Fibroblast of lung (primary cell): ENCODE data around the gene PRSS22. TPM values are rescaled to one million over a fixed set of nuclear protein-coding genes. Genes with fewer than 3 reads are reported as not detected.

Experiments
- DNase-seq, 2 donors: peaks; one replicate each; pipeline versions ENCODE4 v3.0.0 to v3.0.0-alpha.2; 2010; ENCODE audit warnings: low read depth in 2 of 2
- H2AFZ ChIP-seq: 2 replicates; pipeline ENCODE4 v1.5.1; 2012; ENCODE audit warnings: low read length, control low read depth, inconsistent platforms
- H3K27ac ChIP-seq: 2 replicates; pipeline ENCODE4 v1.5.1; 2011; ENCODE audit warnings: low read length, control low read depth; ENCODE audit not compliant: insufficient read depth
- H3K27me3 ChIP-seq: 2 replicates; pipeline ENCODE4 v1.5.1; 2011; ENCODE audit warnings: mild to moderate bottlenecking, low read length; ENCODE audit not compliant: control insufficient read depth, insufficient read depth
- H3K36me3 ChIP-seq: 2 replicates; pipeline ENCODE4 v1.5.1; 2011; ENCODE audit warnings: low read length; ENCODE audit not compliant: control insufficient read depth, insufficient read depth
- H3K4me1 ChIP-seq: 2 replicates; pipeline ENCODE4 v1.5.1; 2011; ENCODE audit warnings: low read length; ENCODE audit not compliant: control insufficient read depth, insufficient read depth; ENCODE audit errors: extremely low read depth
- H3K4me2 ChIP-seq: 2 replicates; pipeline ENCODE4 v1.5.1; 2011; ENCODE audit warnings: low read length, control low read depth; ENCODE audit not compliant: insufficient read depth; ENCODE audit errors: extremely low read depth
- H3K4me3 ChIP-seq, 4 experiments: fragments of 200-600 bp in 1 of 4; sonication (generic) in 1 of 4; replicated peaks in 1 of 4; 2 replicates each; pipeline ENCODE4 v1.5.1; 2011 to 2016; ENCODE audit warnings: low read length in 4 of 4, low read depth in 3 of 4, mild to moderate bottlenecking in 3 of 4, control low read depth in 2 of 4, inconsistent platforms in 1 of 4, mixed read lengths in 1 of 4; ENCODE audit not compliant: insufficient read depth in 1 of 4; ENCODE audit errors: control extremely low read depth in 1 of 4
- H3K79me2 ChIP-seq: 2 replicates; pipeline ENCODE4 v1.5.1; 2012; ENCODE audit warnings: mild to moderate bottlenecking, low read length, inconsistent platforms; ENCODE audit not compliant: control insufficient read depth, insufficient read depth
- H3K9ac ChIP-seq: 2 replicates; pipeline ENCODE4 v1.5.1; 2011; ENCODE audit warnings: mild to moderate bottlenecking, low read length, control low read depth; ENCODE audit not compliant: insufficient read depth
- H3K9me3 ChIP-seq: 2 replicates; pipeline ENCODE4 v1.5.1; 2012; ENCODE audit warnings: low read depth, low read length; ENCODE audit not compliant: control insufficient read depth, insufficient read depth
- H4K20me1 ChIP-seq: 2 replicates; pipeline ENCODE4 v1.5.1; 2011; ENCODE audit warnings: low read length; ENCODE audit not compliant: control insufficient read depth, insufficient read depth; ENCODE audit errors: extremely low read depth
- CTCF ChIP-seq, 2 donors: IDR thresholded peaks in 1 of 2; conservative IDR thresholded peaks in 1 of 2; 1 replicate in 1 of 2; 2 replicates in 1 of 2; pipeline ENCODE4 v1.5.1; 2011 to 2012; ENCODE audit warnings: low read length in 2 of 2, control low read depth in 1 of 2, inconsistent platforms in 1 of 2, low read depth in 1 of 2, mild to moderate bottlenecking in 1 of 2
- EZH2 ChIP-seq: IDR thresholded peaks from 2 replicates; pipeline ENCODE4 v1.5.1; 2012; ENCODE audit warnings: low read length, control low read depth, mild to moderate bottlenecking; ENCODE audit errors: missing control alignments
- polyA plus RNA-seq, 2 donors: library from polyadenylated mRNA; depleted of rRNA in 1 of 2; stranded (reverse) in 1 of 2; unstranded in 1 of 2; fragments of >200 nt; gene quantifications; 2 replicates each; pipeline ENCODE4 v1.2.1, GENCODE V29; 2011 to 2012; ENCODE audit warnings: missing spikeins in 1 of 2
- total RNA-seq: library from RNA; depleted of rRNA; stranded (reverse); fragments of >200 nt; gene quantifications from 2 replicates; pipeline ENCODE4 v1.2.1, GENCODE V29; 2014

The PRSS22 gene
- total and polyA plus RNA-seq, 2 donors (not counting 1 experiment from before 2014, with no cell fraction given): 0.17 TPM; not detected in 1

GRCh38 chr16:2879854-2880508, 22.0 kb upstream of the PRSS22 start:
- H3K9ac ChIP-seq: no peak overlapping the region
- no peak for DNase-seq
- no peaks in the 10 kb centered on the region for H3K4me1 ChIP-seq
- H3K79me2 ChIP-seq: peaks cover 6% of the 10 kb centered on the region
- H3K36me3 ChIP-seq: no peaks in the 10 kb centered on the region
- no peak overlapping the region for H3K27ac ChIP-seq
- H4K20me1 ChIP-seq: no peaks in the 10 kb centered on the region
- H2AFZ ChIP-seq: no peak overlapping the region
- H3K4me2 ChIP-seq: no peak overlapping the region
- no peak for TF ChIP-seq CTCF (conservative IDR thresholded peaks at IDR 0.05 in 1 of 2, IDR thresholded peaks at IDR 0.05 in 1 of 2; ENCODE audit: low read depth in 1 of 2, low read length in 2 of 2)
- no peak for TF ChIP-seq EZH2
- H3K27me3 ChIP-seq: no peaks in the 10 kb centered on the region
- no peak overlapping the region for H3K4me3 ChIP-seq
- no peaks in the 10 kb centered on the region for H3K9me3 ChIP-seq

- H3K9ac ChIP-seq: no peak overlapping the region
- no peaks in the 10 kb centered on the region for H4K20me1 ChIP-seq
- no peaks in the 10 kb centered on the region for H3K79me2 ChIP-seq
- H3K27ac ChIP-seq: no peak overlapping the region
- H3K4me1 ChIP-seq: no peaks in the 10 kb centered on the region
- no peaks in the 10 kb centered on the region for H3K9me3 ChIP-seq
- no peaks in the 10 kb centered on the region for H3K36me3 ChIP-seq
- no peaks in the 10 kb centered on the region for H3K27me3 ChIP-seq
- H3K4me3 ChIP-seq: no peak overlapping the region
- TF ChIP-seq EZH2 (no peak), CTCF (conservative IDR thresholded peaks at IDR 0.05 in 1 of 2, IDR thresholded peaks at IDR 0.05 in 1 of 2; ENCODE audit: low read depth in 1 of 2, low read length in 2 of 2) (peak; percentile 78 to 91)
- peak overlapping the region; percentile 8 for H3K4me2 ChIP-seq
- no peak overlapping the region for H2AFZ ChIP-seq
- DNase-seq: peak; percentile 59 to 68
These were observed 17.0 kb upstream of the PRSS22 start for GRCh38 chr16:2874912-2875362.

GRCh38 chr16:2874032-2874911, 16.3 kb upstream of the PRSS22 start:
- Histone ChIP-seq H3K4me1 (no peaks in the 10 kb centered on the region), H3K27ac (no peak overlapping the region), H3K36me3 (no peaks in the 10 kb centered on the region), H3K27me3 (no peaks in the 10 kb centered on the region), H3K9ac (no peak overlapping the region), H4K20me1 (no peaks in the 10 kb centered on the region), H2AFZ (no peak overlapping the region), H3K4me2 (peak overlapping the region; percentile 8), H3K4me3 (no peak overlapping the region), H3K79me2 (no peaks in the 10 kb centered on the region), H3K9me3 (no peaks in the 10 kb centered on the region)
- no peak for TF ChIP-seq CTCF (conservative IDR thresholded peaks at IDR 0.05 in 1 of 2, IDR thresholded peaks at IDR 0.05 in 1 of 2; ENCODE audit: low read depth in 1 of 2, low read length in 2 of 2)
- no peak for TF ChIP-seq EZH2
- DNase-seq: no peak
